Sigmoid colon (tissue), 7 donors: ENCODE data around the gene SLIT3. TPM values are rescaled to one million over a fixed set of nuclear protein-coding genes. Genes with fewer than 3 reads are reported as not detected.

Source experiments
- DNase-seq: peaks from one replicate; pipeline ENCODE4 v3.0.0-alpha.2; 2019
- H3K27ac ChIP-seq, 4 donors: fragments of 200-600 bp; sonication (generic); one replicate each; pipeline ENCODE4 v1.5.1; 2016 to 2019; ENCODE audit warnings: mild to moderate bottlenecking in 1 of 4
- H3K27me3 ChIP-seq, 3 donors: fragments of 200-600 bp; sonication (generic); one replicate each; pipeline ENCODE4 v1.5.1; 2019; ENCODE audit warnings: mild to moderate bottlenecking in 1 of 3
- H3K36me3 ChIP-seq, 4 donors: fragments of 200-600 bp; sonication (generic); one replicate each; pipeline ENCODE4 v1.5.1; 2016 to 2019
- H3K4me1 ChIP-seq, 4 donors: fragments of 200-600 bp; sonication (generic); one replicate each; pipeline ENCODE4 v1.5.1; 2017 to 2019
- H3K4me3 ChIP-seq, 4 donors: fragments of 200-600 bp; sonication (generic); one replicate each; pipeline ENCODE4 v1.5.1; 2017 to 2019; ENCODE audit warnings: mild to moderate bottlenecking in 2 of 4, moderate library complexity in 1 of 4
- H3K9me3 ChIP-seq, 4 donors: fragments of 200-600 bp in 3 of 4; sonication (generic) in 3 of 4; one replicate each; pipeline versions ENCODE4 v1.5.1 to v1.6.1; 2013 to 2019
- EP300 ChIP-seq, 4 donors: sonication (generic); formaldehyde crosslinking; IDR thresholded peaks; one replicate each; pipeline ENCODE4 v1.6.1; 2017; ENCODE audit warnings: antibody characterized with exemption in 4 of 4
- POLR2A ChIP-seq, 2 donors: fragments of 450-650 bp; IDR thresholded peaks; one replicate each; pipeline ENCODE4 v1.6.1; 2016; ENCODE audit warnings: antibody characterized with exemption in 2 of 2, mild to moderate bottlenecking in 2 of 2, moderate library complexity in 2 of 2
- POLR2AphosphoS5 ChIP-seq, 4 donors: sonication (generic); formaldehyde crosslinking; IDR thresholded peaks; one replicate each; pipeline ENCODE4 v1.6.1; 2017; ENCODE audit warnings: antibody characterized with exemption in 4 of 4
- WGBS, 2 donors: extraction: QIAGEN DNeasy Blood & Tissue Kit; methylation state at CpG; one replicate each; pipeline ENCODE4 v1.1.7; 2013; 5-methylcytosine and 5-hydroxymethylcytosine counted together
- intact Hi-C: fragments of 100-400 bp; cut with DNase I; formaldehyde crosslinking; loops from one replicate; pipeline ENCODE4 v1.15.1; 2023
- polyA plus RNA-seq, 3 donors: library from polyadenylated mRNA; stranded (reverse); fragments of 200-250 nt; gene quantifications; one replicate each; pipeline ENCODE4 v1.2.3, GENCODE V29; 2013
- total RNA-seq, 4 donors: library from RNA; depleted of rRNA; stranded (reverse); fragments of >200 nt; gene quantifications; one replicate each; pipeline ENCODE4 v1.1.0, GENCODE V29; 2016
- TF ChIP-seq, protein P1 (sequence below), 4 experiments: fragments of 450-650 bp in 3 of 4; fragments of 200-600 bp in 1 of 4; IDR thresholded peaks; one replicate each; pipeline ENCODE4 v1.5.1; 2016 to 2019; ENCODE audit warnings: antibody characterized with exemption in 4 of 4, mild to moderate bottlenecking in 3 of 4, moderate library complexity in 2 of 4
- donor health status: healthy with polysubstance abuse.
- donor health status: Bipolar disorder and iron deficiency.
- donor health status: healthy.

The SLIT3 gene
- total and polyA plus RNA-seq, 7 donors = 0.23 to 46.3 (median 30.0) TPM

DNA sequence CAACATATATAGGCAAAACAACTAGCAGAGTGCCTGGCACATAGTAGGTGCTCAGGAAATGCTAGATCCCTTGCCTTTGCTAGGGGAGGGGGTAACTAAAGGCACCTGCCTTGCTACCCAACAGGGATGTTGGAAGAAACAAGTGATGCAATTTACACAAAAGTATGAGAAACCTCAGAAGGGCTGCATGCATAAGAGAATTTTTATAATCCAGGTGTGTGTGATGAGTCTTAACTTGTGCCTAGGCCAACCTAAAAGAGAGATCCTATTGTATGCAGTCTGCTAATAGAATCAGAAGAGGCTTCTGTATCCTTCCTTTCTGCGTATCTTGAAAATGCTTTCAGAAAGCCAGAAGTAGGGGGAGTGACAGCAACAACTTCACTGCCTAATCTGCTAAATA lies 135.9 kb downstream of the SLIT3 start:
- H3K27ac ChIP-seq = peak overlapping the region in 2 of 4 donors; percentile 53 to 64
- intact Hi-C loops = no loop called here
- peaks cover 0 to 44% (median 27%) of the 10 kb centered on the region in 4 donors for H3K4me1 ChIP-seq
- no peaks in the 10 kb centered on the region for H3K9me3 ChIP-seq
- no peak overlapping the region for H3K4me3 ChIP-seq
- WGBS, 2 donors = 44 to 98% methylated on average over 1 of the region's 1 CpG
- no peaks in the 10 kb centered on the region for H3K27me3 ChIP-seq
- no peak for TF ChIP-seq POLR2AphosphoS5 (IDR thresholded peaks at IDR 0.05)
- DNase-seq = no peak
- H3K36me3 ChIP-seq = no peaks in the 10 kb centered on the region

DNA sequence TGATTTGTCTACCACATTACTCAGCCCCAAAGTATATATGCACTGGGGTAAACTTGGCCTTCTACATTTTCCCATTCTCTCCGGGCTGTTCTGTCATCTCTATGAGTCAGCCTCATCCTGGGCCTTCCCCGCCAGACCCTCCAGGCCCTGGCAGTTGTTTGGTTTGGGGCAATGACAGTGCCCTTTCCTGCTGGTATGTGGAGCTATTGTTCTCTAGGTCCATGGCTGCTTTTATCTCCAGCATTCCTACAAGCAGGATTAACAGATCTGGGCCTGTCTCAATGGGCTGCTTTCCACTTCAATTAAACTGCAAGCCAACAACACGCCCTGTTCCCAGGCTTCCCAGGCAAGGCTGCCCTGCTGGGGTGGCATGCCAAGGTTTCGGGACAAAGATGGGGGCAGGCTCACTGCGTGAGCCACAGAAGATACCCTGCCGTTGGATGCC lies 136.4 kb downstream of the SLIT3 start:
- Histone ChIP-seq H3K4me1 (peaks cover 0 to 44% (median 27%) of the 10 kb centered on the region in 4 donors), H3K27me3 (no peaks in the 10 kb centered on the region), H3K9me3 (no peaks in the 10 kb centered on the region), H3K27ac (peak overlapping the region in 3 of 4 donors; percentile 14 to 64 (median 53)), H3K36me3 (no peaks in the 10 kb centered on the region), H3K4me3 (no peak overlapping the region)
- intact Hi-C loops = no loop called here
- TF ChIP-seq POLR2A (IDR thresholded peaks at IDR 0.05) (no peak), POLR2AphosphoS5 (IDR thresholded peaks at IDR 0.05) (no peak), EP300 (IDR thresholded peaks at IDR 0.05) (no peak)
- TF ChIP-seq, protein P1, sequence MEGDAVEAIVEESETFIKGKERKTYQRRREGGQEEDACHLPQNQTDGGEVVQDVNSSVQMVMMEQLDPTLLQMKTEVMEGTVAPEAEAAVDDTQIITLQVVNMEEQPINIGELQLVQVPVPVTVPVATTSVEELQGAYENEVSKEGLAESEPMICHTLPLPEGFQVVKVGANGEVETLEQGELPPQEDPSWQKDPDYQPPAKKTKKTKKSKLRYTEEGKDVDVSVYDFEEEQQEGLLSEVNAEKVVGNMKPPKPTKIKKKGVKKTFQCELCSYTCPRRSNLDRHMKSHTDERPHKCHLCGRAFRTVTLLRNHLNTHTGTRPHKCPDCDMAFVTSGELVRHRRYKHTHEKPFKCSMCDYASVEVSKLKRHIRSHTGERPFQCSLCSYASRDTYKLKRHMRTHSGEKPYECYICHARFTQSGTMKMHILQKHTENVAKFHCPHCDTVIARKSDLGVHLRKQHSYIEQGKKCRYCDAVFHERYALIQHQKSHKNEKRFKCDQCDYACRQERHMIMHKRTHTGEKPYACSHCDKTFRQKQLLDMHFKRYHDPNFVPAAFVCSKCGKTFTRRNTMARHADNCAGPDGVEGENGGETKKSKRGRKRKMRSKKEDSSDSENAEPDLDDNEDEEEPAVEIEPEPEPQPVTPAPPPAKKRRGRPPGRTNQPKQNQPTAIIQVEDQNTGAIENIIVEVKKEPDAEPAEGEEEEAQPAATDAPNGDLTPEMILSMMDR (IDR thresholded peaks at IDR 0.05) = no peak
- DNase-seq = no peak
- 68 to 73% methylated on average over 6 of the region's 6 CpGs for WGBS, 2 donors

DNA sequence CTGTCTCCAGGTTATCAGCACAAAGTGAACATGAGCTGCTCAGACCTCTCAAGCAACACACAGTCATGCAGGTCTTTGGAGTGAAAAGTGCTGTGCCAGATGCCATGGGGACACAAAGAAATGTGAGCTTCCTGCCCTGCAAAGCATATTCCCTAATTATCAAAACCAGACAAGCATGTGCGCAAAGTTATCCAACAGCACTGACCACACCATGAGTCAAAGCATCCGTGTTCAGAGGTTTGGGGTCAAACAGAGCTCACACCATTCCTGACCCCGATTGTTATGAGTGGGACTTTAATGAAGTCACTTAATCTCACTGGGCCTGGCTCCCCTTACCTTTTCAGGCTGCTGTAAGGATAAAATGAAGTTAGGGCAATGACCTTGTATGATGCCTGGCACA lies 138.5 kb downstream of the SLIT3 start:
- no peaks in the 10 kb centered on the region for H3K36me3 ChIP-seq
- H3K27ac ChIP-seq = no peak overlapping the region
- DNase-seq = no peak
- H3K27me3 ChIP-seq = no peaks in the 10 kb centered on the region
- H3K4me1 ChIP-seq = peaks cover 0 to 32% (median 20%) of the 10 kb centered on the region in 4 donors
- TF ChIP-seq POLR2AphosphoS5 (IDR thresholded peaks at IDR 0.05) (no peak), EP300 (IDR thresholded peaks at IDR 0.05) (no peak), POLR2A (IDR thresholded peaks at IDR 0.05) (no peak)
- TF ChIP-seq, protein P1 (IDR thresholded peaks at IDR 0.05) = no peak
- intact Hi-C loops = no loop called here
- H3K4me3 ChIP-seq = no peak overlapping the region
- H3K9me3 ChIP-seq = peaks cover 0 to 5% (median 0%) of the 10 kb centered on the region in 4 donors
- WGBS, 2 donors = 59 to 75% methylated on average over 3 of the region's 3 CpGs

DNA sequence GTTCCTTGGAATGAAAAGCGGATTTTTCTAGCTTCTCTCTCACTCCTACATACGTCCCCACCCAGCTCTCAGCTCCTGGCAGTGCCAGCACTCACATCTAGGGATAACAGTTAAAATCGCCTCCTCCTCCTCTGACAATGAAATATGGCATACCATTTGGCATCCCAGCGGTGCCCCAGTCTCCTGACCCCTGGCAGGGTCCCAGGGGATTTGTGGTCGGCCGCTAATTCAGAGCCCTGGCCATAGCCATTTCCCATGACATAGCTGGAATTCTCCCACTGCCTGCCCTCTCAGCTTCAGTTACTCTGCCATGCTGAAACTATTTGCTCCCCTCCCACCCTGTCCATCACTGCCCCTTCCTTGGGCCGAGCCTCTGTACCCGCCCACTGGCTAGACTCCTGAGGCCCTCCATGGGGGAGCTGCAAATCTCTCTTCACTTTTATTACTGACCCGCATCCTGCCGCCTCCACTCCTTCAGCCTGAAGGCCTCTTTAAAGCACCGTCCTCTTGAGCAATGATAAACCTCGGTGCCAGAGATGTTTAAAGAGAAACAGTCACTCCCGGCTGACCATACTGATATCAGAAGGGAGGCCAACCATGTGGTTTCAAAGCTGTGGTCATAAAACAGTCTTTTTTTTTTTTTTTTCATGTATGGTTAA lies 139.8 kb downstream of the SLIT3 start:
- H3K4me3 ChIP-seq = no peak overlapping the region
- WGBS, 2 donors = 43 to 52% methylated on average over 13 of the region's 13 CpGs
- intact Hi-C loops = no loop called here

DNA sequence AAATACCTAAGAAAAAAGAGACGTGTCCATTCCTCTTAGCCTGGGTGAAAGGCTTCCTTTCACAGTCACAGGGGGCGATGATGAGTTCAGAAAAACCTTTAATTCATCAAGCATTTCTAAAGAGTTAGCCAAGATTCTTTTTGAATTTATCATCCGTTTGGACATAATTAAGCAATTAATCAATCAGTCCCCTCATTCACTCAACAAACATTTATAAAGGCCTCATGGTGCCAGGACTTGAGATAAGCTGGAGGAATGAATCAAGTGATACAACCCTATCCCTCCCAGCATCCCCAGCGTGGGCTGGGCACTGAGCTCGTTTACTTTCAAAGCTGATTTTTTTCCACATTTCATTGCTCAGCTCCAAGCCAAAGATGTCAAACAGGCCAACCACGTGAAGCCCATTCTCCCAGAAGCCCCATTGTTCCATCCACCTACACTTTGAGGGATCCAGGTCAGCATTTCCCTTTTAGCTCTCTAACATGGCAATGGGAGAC lies 140.5 kb downstream of the SLIT3 start:
- intact Hi-C loops = no loop called here
- TF ChIP-seq EP300 (IDR thresholded peaks at IDR 0.05) (no peak), POLR2AphosphoS5 (IDR thresholded peaks at IDR 0.05) (no peak), POLR2A (IDR thresholded peaks at IDR 0.05) (no peak)
- TF ChIP-seq, protein P1 (IDR thresholded peaks at IDR 0.05) = no peak
- H3K27me3 ChIP-seq = no peaks in the 10 kb centered on the region
- no peaks in the 10 kb centered on the region for H3K36me3 ChIP-seq
- WGBS, 2 donors = 69 to 76% methylated on average over 6 of the region's 6 CpGs
- peaks cover 0 to 32% (median 20%) of the 10 kb centered on the region in 4 donors for H3K4me1 ChIP-seq
- H3K9me3 ChIP-seq = peaks cover 0 to 5% (median 0%) of the 10 kb centered on the region in 4 donors
- no peak for DNase-seq
- H3K4me3 ChIP-seq = no peak overlapping the region
- peak overlapping the region; percentile 62 to 71 (median 68) for H3K27ac ChIP-seq

More for the DNA sequence above, 139.8 kb downstream of the SLIT3 start:
- Histone ChIP-seq H3K4me1 (peaks cover 0 to 32% (median 20%) of the 10 kb centered on the region in 4 donors), H3K27ac (peak overlapping the region; percentile 62 to 71 (median 68)), H3K9me3 (peaks cover 0 to 5% (median 0%) of the 10 kb centered on the region in 4 donors), H3K36me3 (no peaks in the 10 kb centered on the region), H3K27me3 (no peaks in the 10 kb centered on the region)
- TF ChIP-seq POLR2AphosphoS5 (IDR thresholded peaks at IDR 0.05) = peak in 2 of 4 donors; percentile 13 to 41
- TF ChIP-seq, protein P1 (IDR thresholded peaks at IDR 0.05) = no peak
- DNase-seq = peak; percentile 82
